GM18951 (cell line): ENCODE measurements around the gene MIA2.
"Not testable (repeated sequence)": the region's sequence is repeated elsewhere in the genome, so short reads cannot be mapped to it uniquely, and the experiment has no call there.

Experiments
- POLR2A ChIP-seq: IDR thresholded peaks from 4 replicates; pipeline ENCODE4 v1.6.1; 2011; ENCODE audit warnings: mild to moderate bottlenecking; ENCODE audit not compliant: insufficient read length, insufficient read depth; ENCODE audit errors: extremely low read depth
- in situ Hi-C: fragments of 300-500 bp; cut with MboI; formaldehyde crosslinking; loops from one replicate; pipeline ENCODE4 v1.12.0; 2022; ENCODE audit warnings: low sequenced_read_pairs, mixed read lengths, inconsistent platforms; ENCODE audit not compliant: unreplicated experiment

MIA2 gene

DNA sequence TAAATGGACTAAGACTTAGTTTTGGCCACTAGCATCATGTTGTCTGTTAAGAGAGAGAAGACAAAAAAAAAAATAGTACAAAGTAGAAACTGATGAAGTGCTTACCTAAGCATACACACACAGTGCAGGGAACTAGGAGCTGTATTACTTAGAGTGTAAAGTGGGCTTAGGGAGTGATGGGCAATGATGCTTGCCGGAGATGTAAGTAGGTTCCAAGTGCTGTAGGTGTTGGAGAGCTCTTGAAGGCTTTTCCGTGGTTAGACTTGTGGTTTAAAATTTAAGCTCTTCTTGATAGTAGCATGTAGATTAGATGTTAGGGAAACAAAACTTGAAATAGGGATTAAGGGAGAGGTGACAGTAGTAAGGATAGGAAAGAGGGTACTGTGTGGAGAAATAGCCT, 34.7 kb downstream of the MIA2 start:
- no peak for TF ChIP-seq POLR2A
- in situ Hi-C loops: no loop called here

GRCh38 chr14:39272918-39273317, 39.2 kb downstream of the MIA2 start:
- no peak for TF ChIP-seq POLR2A
- in situ Hi-C loops: no loop called here

- in situ Hi-C loops: no loop called here
- TF ChIP-seq POLR2A: no peak
Measured at GRCh38 chr14:39275395-39275794, 41.7 kb downstream of the MIA2 start.

DNA sequence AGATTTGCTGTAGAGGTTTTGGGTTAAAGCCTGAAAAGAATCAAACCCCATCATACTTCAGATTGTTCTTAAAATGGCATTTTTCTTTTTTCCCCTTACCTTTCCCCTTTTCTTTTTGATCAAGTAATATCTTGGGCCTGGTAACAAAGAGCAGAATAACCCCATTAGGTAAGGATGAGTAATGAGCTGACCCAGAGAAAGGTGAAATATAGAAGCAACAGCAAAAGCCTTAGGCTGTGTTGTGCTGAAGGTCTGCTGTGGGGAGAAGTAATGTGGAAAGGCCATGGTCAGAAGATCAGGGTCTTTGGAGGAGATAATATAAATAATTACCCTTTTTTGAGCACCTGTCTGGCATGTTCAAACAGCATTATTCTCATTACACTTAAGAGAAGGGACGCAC, 42.3 kb downstream of the MIA2 start:
- in situ Hi-C loops: no loop called here
- TF ChIP-seq POLR2A: no peak

DNA sequence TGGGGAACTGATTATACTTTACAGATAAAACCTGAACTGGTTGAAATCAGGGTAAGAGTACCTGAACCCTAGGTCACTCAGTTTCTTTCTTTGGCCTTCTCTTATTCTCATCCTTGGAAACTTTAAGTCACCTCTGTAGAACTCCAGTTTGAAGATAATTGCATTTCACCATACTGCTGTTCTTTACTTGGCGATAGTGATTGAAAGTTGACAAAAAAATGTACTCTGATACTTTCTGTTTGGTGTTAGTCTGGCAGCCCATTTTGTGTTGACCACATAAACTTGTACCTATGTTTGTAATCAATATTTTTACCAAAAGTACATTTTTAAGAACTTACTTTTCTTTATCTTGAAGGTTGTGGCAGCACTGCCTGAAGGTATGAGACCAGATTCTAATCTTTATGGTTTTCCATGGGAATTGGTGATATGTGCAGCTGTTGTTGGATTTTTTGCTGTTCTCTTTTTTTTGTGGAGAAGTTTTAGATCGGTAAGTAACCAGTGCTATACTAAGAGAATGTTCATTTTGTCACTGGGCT, 42.9 kb downstream of the MIA2 start:
- TF ChIP-seq POLR2A: no peak
- in situ Hi-C loops: no loop called here

- TF ChIP-seq POLR2A: no peak
- in situ Hi-C loops: no loop called here
Measured at GRCh38 chr14:39279515-39279914, 45.8 kb downstream of the MIA2 start.

DNA sequence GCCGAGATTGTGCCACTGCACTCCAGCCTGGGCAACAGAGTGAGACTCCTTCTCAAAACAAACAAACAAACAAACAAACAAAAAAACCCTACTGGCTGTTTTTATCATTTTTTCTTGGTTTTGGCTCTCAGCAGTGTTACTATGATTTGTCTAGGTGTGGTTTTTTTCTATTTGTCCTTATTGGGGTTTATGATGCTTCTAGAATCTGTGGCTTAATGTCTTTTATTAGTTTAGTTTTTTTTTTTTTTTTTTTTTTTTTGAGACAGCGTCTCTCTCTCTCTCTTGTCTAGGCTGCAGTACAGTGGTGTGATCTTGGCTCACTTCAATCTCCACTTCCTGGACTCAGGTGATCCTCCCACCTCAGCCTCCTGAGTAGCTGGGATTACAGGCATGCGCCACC, 47.0 kb downstream of the MIA2 start:
- in situ Hi-C loops: not testable (repeated sequence)

GRCh38 chr14:39289523-39289922, 55.8 kb downstream of the MIA2 start:
- no peak for TF ChIP-seq POLR2A
- in situ Hi-C loops: no loop called here

DNA sequence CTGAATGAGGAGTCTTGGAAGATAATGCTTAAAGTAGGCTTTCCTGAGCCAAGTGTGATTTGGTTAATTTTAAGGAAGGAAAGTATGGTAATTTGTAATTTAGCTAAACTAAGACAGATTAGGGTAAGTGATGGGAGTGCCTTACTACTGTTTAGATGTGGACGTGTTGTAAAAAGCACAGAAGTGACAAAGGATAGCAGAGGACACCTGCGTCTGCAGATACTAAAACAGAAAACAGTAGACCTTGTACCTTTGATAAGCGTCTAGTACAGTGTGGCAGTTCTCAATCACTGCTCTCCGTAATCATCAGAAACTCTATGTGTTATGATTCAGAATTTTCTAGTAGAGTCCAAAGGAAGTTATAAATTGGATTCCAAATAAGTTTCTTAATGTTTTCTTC, 58.0 kb downstream of the MIA2 start:
- in situ Hi-C loops: no loop called here
- TF ChIP-seq POLR2A: no peak

DNA sequence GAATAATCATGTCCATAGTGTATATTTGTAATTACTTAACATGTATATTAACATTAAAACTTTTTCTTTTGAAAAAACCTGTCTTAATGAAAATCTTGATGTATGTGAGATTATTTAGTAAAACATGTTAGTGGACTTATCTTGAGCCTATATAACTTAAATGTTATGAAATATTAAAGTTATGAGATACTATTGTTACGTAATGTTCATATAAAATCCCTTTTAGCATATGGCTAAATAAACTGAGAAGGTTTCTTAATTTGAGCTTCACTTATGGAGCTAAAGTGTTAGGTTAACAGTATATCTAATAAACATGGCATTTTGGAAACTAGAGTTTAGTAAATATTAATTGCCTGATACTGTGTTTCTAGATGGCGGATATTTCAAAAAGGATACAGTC, 59.9 kb downstream of the MIA2 start:
- in situ Hi-C loops: no loop called here
- TF ChIP-seq POLR2A: no peak

DNA sequence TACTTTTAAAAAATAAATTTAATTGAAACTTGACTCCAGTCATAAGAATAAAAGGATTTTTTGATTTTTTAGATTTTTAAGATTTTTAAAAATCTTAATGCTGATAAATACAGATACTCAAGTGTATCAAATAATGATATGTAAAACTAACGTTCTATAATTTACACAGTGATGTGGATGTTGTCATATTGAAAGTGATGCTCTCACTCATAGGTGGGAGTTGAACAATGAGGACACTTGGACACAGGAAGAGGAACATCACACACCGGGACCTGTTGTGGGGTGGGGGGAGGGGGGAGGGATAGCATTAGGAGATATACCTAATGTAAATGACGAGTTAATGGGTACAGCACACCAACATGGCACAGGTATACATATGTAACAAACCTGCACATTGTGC, 66.7 kb downstream of the MIA2 start:
- in situ Hi-C loops: not testable (repeated sequence)

DNA sequence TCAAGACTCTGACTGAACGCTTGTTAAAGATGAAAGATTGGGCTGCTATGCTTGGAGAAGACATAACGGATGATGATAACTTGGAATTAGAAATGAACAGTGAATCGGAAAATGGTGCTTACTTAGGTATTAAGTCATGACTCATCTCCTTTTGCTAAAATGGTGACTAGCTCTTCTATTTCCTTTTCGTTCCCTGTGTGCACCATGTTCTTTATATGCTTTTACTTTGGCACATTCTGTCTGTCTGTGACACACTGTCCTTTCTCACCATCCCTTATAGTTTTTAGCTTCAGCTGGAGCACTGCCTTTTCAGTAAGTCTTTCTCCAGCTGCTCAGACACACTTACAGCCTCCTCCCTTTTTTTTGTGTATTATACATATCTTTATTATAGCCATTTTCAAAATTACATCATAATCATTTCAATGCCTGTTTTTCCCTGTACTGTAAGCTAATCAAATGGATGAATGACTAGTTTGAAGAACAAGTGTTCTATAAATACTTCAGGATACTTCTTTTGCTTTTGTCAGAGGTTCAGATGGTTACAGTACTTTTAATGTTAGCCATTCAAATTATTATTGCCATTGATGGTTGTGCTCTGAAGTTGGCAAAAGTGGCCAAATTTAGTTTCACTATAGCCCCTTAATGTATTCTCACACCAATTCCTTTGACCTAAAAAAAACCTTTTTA, 68.6 kb downstream of the MIA2 start:
- in situ Hi-C loops: no loop called here
- no peak for TF ChIP-seq POLR2A

DNA sequence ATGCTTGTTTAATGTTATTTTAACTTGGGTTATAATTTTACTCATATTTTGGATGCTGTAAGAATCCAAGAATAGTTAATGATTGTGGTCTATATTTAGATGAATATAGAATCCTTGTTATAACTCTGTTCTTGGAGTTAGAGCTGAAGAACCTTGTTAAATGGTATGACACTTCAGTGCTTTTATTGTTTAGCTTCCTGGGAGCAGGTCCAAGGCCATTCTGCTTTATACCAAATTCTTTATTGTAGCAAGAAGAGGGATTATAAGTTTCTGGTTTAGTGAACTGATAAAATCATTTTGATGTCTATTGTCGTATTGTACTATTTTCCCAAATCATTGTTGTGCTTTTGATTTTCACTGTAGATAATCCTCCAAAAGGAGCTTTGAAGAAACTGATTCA, 69.4 kb downstream of the MIA2 start:
- in situ Hi-C loops: no loop called here
- TF ChIP-seq POLR2A: no peak

GRCh38 chr14:39307815-39308214, 74.1 kb downstream of the MIA2 start:
- in situ Hi-C loops: no loop called here
- no peak for TF ChIP-seq POLR2A

DNA sequence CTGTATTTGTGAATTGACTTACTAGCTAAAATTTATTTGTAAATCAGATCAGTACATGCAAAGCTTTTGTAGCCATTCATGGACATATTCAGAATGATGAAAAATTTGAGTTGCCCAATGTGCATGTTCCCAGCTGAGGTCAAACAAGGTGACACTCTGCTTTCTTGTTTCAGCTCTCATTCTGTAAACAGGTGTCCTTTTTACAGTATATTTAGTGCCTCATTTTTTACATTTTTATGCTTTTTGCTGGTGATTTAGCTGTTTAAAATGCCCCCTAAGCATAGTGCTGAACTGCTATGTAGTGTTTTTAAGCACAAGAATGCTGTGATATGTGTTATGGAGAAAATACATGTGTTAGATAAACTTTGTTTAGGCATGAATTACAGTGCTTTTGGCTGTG, 76.3 kb downstream of the MIA2 start:
- TF ChIP-seq POLR2A: no peak
- in situ Hi-C loops: no loop called here
